ENCODE data around the gene LRP1B.

LRP1B gene

DNA sequence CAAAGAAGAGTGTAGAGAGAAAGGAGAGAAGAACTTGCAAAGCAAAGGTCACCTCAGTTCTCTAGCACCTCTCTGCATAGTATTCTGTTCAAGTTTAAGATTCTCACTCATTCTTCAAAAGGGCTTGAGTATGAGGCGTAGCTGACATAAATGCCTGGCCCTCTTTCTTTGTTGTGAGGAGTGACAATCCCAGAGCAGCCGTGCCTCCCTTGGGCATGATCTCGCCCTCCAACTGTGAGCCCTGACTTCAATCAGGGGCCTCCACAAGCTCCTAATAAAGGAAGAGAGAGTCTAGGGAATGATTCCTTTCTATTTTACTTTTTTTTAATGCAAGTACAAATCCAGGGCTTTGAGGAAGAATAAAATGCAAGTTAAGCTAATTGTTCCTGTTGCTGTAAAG is 402.7 kb downstream of the LRP1B start:
- DNase-seq: no peak

GRCh38 chr2:141724426-141724825 is 406.4 kb downstream of the LRP1B start:
- DNase-seq: no peak

DNA sequence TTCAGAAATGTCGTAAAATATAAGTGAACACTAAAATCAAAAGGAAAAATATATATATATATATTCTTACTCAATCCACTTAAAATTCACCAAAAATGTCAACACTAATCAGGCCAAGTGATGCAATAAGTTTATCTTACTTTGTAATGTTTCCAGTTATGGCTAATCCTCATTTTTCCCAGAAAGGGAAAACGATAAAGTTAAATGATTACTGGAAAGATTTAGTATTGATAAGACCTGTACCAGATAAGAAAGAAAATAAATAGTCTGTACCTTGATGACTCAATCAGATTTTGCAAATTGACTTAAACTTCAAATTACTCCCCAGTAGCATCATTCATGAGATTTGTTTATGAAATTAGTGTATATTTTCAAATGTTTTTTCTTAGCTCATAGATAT is 407.0 kb downstream of the LRP1B start:
- DNase-seq: no peak

- no peak for DNase-seq
These were observed 410.3 kb downstream of the LRP1B start for GRCh38 chr2:141720476-141720875.

- no peak for DNase-seq
These were observed 416.3 kb downstream of the LRP1B start for GRCh38 chr2:141714496-141714895.

DNA sequence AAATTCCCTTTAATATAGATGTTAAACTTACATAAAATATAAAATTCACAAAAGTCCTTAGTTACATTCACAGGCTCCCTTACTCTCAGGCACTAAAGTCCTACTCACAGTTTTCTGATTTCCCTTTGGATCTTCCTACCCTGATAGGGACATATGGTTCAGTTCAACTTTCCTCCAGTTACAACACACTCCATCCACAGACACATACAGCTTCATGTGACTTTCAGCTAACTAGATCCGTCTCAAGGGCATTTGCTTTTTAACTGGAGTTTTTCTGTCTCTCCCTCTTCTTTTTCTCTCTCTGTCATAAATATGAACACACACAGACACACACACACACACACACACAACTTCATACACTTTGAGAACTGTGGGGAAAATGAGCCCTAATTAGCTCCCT is 419.2 kb downstream of the LRP1B start:
- DNase-seq: no peak

- no peak for DNase-seq
These were observed 420.1 kb downstream of the LRP1B start for GRCh38 chr2:141710589-141711239.

DNA sequence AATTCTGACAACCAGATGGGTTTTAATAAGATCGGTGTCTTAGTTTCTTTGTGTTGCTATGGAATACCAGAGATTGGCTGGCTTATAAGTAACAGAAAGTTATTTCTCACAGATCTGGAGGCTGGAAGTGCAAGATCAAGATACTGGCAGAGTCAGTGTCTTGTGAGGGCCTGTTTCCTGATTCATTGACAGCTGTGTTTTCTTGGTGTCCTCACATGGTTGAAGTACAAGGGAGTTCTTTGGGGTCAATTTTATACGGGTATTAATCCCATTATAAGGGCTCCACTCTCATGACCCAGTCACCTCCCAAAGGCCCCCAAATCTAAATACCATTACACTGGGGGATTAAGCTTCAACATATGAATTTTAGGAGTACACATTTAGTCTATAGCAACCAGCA is 421.1 kb downstream of the LRP1B start:
- no peak for DNase-seq

- DNase-seq: no peak
These were observed 423.3 kb downstream of the LRP1B start for GRCh38 chr2:141707486-141707885.

- DNase-seq: no peak
These were observed 426.3 kb downstream of the LRP1B start for GRCh38 chr2:141704541-141704940.

DNA sequence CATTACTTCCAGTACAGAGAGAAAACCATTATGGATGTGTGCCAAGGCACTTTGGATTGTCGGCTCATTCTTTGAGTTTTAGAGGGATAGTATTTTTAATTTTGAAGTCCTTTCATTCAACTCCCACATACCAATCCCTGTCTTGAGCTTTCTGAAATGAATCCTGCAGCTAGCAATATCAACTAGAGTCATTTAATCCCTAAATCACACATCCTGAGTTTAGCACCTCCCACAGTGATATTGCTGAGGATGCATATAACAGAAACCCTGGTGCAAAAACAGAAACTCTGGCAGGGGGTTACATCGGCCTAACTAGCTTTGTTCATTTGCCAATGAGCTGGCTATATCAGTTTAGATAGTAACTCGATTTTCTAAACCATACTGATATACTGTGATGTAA is 427.3 kb downstream of the LRP1B start:
- no peak for DNase-seq

DNA sequence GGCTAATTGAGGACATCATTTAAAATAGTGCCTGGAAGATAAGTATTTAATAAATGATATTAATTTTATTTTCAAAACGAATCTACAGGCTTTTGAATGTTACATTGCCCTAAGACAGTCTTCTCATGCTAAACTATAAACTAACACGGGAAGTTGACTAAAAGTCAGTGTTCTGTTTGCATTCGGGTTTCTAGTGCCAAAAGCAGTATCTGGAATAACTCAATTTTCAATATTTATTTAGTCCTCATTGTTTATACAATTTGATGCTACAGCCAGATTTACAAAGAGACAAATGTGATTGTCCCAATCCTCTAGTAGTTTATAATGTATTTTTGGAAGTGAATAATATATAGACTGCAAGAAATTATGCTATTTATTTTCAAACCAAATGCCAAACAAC is 429.2 kb downstream of the LRP1B start:
- DNase-seq: no peak

GRCh38 chr2:141699573-141699972 is 431.2 kb downstream of the LRP1B start:
- DNase-seq: no peak

- no peak for DNase-seq
These were observed 432.3 kb downstream of the LRP1B start for GRCh38 chr2:141698500-141698899.

GRCh38 chr2:141697035-141697434 is 433.8 kb downstream of the LRP1B start:
- no peak for DNase-seq

DNA sequence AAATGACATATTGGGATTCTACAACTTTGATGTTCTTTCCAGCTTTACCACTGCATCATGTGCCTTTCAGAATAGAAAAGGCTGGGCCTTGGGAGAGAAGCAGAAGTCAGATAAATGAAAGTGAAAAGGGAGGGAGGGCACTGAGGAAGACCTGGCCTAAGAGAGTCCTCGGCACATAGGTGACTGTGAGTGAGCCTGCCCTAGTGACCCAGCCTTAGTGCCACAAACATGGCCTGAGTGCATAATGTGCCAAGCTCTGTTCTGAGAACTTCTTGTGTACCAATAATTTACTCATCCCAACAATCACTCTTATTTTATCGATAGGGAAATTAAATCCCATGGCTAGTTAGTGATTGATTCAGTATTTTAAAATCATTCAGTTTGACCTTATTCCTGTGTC is 436.6 kb downstream of the LRP1B start:
- no peak for DNase-seq

DNA sequence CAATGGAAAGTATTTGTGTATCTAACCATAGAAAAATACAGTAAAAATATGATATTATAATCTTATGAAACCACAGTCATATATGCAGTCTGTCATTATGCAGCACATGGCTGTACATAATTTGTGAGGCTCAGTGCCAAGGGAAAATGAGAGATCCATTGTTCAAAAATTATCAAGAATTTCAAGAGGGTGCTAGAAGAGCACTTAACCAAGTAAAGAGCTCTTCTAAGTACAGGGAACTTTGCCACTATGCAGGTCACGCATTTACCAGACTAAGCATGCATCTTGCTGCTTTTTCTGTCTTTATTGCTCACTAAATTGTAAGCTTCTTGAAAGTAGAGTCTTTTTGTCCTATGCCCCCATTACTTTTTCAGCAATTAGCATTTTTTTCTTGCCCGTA is 438.0 kb downstream of the LRP1B start:
- DNase-seq: no peak

DNA sequence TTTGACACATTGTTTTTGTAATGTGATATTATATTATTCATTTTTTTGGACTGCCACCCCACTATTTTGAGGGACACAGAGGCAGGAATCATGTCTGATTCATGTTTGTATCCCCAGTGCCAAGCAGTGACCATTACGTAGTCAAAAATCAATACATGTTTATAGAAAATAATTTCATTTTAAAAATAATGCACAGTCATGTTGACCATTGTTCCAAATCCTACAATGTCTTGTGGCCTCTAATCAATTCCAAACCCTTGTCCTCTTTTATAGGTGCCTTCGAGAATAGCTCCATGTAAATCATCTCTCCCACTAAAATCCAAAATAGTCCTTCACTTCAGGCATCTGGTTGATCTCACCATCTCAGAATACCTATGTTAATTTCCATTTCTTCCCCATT is 454.7 kb downstream of the LRP1B start:
- DNase-seq: no peak

DNA sequence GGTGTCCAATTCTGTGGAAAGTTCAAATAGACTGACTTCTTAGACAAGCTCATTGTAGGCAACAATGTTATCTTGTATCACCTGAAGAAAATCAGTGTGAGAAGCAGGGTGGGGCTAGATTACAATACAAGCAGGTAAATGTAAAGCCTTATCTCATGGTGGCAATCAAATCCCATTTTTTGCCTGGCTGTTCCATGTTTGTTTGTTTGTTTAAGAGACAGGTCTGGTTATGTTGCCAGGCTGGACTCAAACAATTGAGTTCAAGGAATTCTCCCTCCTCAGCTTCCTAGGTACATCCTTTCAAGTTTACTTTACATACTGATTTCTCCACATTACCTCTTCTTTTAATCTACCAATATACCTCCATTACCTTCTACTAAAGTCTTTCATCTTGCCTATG is 464.6 kb downstream of the LRP1B start:
- no peak for DNase-seq

DNA sequence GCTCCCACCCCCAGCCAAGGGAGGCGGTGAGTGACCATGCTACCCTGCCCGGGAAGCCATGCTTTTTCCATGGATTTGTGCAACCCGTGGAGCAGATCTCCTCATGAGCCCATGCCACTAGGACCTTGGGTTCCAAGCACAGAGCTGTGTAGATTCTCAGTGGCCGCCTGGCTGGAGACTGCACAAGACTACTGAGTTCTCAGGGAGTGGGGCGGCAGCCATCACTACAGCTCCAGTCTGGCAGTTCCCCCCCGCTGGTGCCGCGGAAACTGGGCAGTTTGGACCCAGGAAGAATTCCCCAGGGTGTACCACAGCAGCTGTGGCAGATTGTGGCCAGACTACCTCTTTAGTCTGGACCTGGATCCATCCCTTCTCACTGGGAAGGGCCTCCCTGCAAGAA is 470.6 kb downstream of the LRP1B start:
- DNase-seq: no peak

GRCh38 chr2:141654311-141654710 is 476.5 kb downstream of the LRP1B start:
- no peak for DNase-seq

DNA sequence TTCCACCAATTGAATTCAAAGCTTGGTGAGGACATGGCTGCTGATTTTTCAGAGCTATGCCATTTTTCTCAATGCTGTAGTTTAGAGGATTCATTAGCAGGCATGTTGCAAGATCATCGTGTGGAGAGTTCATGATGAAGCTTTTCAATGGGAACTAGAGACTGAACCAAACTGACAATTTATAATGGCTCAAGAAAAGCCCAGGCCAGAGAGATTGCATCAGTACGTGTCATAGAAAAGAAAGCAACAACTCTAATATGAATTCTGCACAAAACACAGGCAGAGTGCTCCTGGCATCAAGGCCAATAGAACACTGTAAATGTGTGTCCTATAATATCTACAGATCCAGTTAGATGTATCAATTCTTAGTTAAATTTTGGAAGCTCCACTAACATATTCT is 477.6 kb downstream of the LRP1B start:
- DNase-seq: no peak

GRCh38 chr2:141652308-141652707 is 478.5 kb downstream of the LRP1B start:
- no peak for DNase-seq

DNA sequence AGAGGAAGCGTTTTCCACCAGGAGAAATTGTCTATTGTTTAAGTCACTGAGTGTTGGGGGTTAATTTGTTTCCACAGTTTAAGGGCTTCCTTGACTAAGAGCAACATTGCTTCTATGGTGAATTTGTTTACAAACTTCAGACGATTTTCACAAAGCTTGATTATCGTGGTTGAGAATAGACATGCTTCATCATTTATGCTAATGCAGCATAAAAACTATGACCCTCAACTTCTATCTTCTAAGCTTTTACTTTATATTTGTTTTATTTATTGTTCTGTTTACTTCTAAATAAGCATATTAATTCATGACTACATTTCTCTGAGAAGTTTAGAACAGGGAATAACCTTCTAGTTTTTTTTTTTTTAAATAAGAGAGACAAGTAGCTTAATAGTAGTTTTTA is 483.5 kb downstream of the LRP1B start:
- DNase-seq: no peak

DNA sequence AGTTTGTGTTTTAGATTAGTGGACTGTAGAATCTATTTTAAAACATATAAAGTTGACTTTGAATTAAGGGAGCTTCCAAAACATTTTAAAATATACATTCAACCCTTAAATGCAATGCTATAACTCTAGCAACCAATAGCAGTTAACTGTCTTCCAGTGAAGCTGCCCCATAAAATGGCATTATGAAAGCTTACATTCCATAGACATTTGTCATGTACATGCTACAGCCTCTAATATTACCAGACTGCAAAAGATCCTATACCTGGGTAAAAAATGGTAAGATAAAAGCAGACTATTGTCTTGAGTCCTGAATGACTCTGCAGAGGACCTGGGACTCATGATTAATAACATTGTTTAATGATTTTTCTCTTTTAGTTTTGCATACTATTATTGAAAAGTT is 489.4 kb downstream of the LRP1B start:
- no peak for DNase-seq

DNA sequence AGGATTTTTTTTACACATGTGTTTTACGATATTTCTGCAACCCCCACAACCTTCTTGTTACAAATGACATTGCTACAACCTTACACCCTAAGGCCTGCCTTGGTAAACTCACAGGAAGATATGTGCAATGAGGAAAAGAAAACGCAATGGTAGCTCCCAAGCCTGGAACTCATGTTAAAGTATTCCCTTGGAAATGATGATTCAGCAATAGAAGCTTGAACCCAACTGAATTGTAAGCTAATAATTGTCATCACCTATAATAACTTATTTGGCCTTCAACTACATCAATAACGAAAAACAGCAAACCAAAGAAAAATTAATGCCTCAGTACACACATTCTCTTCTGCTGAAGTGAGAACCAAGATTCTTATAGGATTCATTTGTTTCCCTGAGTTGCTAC is 491.0 kb downstream of the LRP1B start:
- no peak for DNase-seq

All from activated CD4-positive, CD25-positive, alpha-beta regulatory T cell treated with anti-CD3 and anti-CD28 coated beads, Interleukin-2, amount 50 U/mL, for 72 hours (primary cell).